GM19395 (cell line): ENCODE measurements around the gene TMEM132A.
"Not testable (repeated sequence)": the region's sequence is repeated elsewhere in the genome, so short reads cannot be mapped to it uniquely, and the experiment has no call there.

Source experiments
- ATAC-seq: cut with Tn5 transposase; IDR thresholded peaks from one replicate; pipeline ENCODE4 v1.9.1; 2021; ENCODE audit warnings: mild to moderate bottlenecking, moderate library complexity; ENCODE audit not compliant: unreplicated experiment

The TMEM132A gene

DNA sequence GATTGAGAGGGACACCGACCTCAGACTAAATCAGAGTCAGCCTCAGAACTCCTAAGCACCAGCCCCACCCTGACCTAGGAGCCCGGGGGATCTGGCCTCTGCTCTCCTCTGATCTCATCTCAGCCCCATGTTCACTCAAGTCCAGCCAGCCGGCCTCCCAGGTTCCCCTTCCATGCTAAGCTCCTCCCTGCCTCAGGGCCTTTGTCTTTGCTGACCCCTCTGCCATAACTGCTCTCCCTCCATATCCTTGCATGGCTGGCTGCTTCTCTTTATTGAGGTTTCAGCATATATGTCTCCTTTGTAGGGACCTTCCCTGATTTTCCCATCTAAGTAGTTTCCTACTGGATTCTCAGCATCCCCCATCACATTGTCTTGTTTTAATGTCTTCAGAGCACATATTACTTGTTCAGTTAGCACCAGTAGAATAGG lies 28.5 kb downstream of the TMEM132A start:
- no peak for ATAC-seq

DNA sequence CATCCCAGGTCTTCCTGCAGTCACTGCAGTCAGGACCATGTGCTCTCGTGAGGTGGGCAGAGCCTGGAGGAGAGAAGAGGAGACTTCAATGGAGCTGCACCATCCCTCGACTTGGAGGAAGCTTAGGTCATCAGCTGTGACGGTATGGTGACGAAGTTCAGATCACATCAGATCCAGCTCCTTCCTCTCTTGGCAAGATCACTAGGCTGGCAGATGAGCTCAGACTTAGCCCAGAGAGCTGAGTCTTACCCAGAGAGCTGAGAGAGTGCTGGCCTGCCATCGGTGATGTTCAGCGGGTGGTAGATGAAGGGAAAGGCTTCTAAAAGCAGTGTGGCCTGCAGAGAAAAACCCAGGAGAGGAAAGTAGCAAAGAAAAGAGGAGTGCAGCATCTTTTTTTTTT lies 29.5 kb downstream of the TMEM132A start:
- no peak for ATAC-seq

GRCh38 chr11:60954421-60954820 lies 30.2 kb downstream of the TMEM132A start:
- ATAC-seq = no peak

DNA sequence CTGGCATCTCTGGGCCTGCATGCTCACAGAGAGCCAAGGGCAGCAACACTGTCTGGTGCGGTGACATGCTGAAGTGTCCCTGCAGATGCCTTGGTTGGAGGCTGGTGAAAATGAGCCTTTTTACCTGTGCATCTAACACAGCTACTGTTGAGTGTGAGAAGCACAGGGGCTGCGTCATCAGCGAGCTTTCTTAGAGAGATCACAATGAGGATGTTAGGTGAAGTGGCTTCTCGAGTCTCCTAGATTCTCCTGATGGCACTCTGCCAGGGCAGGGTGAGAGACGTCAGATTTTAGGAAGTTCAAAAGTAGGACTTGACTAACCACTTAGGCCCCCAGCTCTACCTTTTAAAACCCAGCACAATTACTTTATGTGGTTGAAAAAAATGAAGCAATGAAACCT lies 31.3 kb downstream of the TMEM132A start:
- ATAC-seq = no peak

- no peak for ATAC-seq
Observed at GRCh38 chr11:60957188-60957587, 32.9 kb downstream of the TMEM132A start.

GRCh38 chr11:60959431-60959830 lies 35.2 kb downstream of the TMEM132A start:
- no peak for ATAC-seq

GRCh38 chr11:60960405-60960804 lies 36.1 kb downstream of the TMEM132A start:
- ATAC-seq = no peak

DNA sequence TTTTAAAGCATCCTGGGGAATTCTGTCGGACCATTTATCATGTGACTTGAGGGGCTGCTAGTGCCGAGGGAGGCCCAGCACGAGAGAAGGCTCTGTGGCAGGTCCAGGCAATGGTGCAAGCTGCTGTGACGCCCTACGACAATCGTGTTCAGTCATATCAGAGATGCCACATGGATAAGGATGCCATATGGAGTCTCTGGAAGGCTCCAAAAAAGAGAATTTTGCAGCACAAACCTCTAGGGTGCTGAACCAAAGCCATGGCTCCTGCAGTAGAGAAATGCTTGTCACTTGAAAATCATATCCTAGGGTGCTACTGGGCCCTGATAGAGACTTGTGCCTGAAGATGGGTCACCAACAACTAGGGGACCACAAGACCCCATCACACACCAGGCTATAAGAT lies 40.5 kb downstream of the TMEM132A start:
- ATAC-seq = no peak

DNA sequence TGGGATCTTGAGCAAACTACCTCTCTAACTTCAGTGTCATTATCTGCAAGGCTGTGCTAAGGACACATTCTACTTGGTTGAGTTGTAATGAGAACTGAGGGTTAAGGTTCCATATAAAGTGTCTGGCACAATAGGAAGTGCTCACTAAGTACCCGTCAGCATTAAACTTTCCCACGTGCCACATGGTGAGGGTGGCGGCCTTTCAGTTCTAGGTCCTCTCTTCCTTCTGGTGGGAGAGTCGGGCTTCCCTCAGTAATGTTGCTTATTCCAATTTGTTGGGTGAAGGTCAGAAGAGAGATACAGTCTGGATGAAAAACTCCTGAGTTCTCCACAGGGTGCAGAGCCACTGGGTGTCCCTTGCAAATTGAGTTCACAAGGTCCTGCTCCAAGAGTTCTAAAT lies 42.6 kb downstream of the TMEM132A start:
- ATAC-seq = no peak

- no peak for ATAC-seq
Observed at GRCh38 chr11:60968223-60968622, 44.0 kb downstream of the TMEM132A start.

- ATAC-seq = no peak
Observed at GRCh38 chr11:60970369-60970774, 46.1 kb downstream of the TMEM132A start.

DNA sequence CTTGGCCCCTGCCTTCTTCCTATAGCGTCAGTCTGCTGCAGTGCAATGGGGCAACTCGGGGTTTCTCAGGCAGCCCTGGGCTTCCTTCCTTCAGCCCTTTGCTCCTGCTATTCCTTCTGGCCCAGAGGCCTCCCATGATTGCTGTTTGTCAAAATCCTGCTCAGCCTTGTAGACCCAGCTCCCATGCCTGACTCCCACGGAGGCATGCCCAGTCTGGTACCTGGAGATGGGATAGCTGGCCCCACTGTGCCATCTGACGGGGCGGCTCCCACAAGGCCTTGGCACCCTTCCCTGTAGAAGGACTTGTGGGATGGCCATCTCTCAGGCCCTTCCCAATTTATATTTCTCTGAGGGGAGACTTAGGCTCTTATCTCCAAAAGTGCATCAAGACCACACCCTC lies 46.6 kb downstream of the TMEM132A start:
- ATAC-seq = no peak

DNA sequence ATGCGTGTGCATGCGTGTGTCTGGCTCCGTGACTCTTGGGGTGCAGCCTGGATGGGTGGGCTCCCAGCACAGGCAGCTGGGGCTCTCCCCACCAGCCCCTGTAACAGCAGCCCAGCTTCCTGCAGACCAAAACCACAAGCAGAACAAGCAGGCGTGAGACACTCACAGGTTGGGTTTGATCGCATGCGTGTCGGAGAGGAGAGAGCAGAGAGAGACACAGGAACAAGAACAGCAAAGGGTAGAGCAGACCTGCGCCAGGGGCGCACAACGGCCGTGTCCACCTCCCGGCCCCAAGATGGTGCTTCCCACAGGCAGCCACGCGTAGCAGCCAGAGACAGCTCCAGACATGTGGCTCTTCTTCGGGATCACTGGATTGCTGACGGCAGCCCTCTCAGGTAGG lies 47.3 kb downstream of the TMEM132A start, which contains the start of gene CD6:
Gene CD6 (plus strand): TSS at position 161 of the 400 bp plus-strand sequence. CDS start 186 bp downstream, at position 347.
- no peak for ATAC-seq

- no peak for ATAC-seq
Observed at GRCh38 chr11:60972182-60973030, 48.1 kb downstream of the TMEM132A start.

GRCh38 chr11:60973699-60974098 lies 49.4 kb downstream of the TMEM132A start:
- no peak for ATAC-seq

DNA sequence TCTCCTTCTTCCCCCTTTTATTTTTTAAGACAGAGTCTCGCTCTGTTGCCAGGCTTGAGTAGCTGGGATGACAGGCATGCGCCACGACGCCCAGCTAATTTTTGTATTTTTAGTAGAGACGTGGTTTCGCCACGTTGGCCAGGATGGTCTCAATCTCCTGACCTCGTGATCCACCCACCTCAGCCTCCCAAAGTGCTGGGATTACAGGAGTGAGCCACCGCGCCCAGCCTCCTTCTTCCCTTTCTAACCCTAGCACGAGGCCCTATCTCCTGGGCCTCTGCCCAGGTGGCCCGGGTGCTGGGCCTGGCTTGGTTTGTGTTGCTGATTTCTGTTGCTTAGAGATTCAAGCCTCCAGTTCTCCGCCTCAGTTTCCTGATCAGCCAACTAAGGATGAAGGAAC lies 50.1 kb downstream of the TMEM132A start:
- ATAC-seq = not testable (repeated sequence)

- no peak for ATAC-seq
Observed at GRCh38 chr11:60974726-60975125, 50.5 kb downstream of the TMEM132A start.

- no peak for ATAC-seq
Observed at GRCh38 chr11:60977224-60977623, 53.0 kb downstream of the TMEM132A start.

- ATAC-seq = no peak
Observed at GRCh38 chr11:60977836-60978235, 53.6 kb downstream of the TMEM132A start.

GRCh38 chr11:60978546-60979380 lies 54.5 kb downstream of the TMEM132A start:
- no peak for ATAC-seq

DNA sequence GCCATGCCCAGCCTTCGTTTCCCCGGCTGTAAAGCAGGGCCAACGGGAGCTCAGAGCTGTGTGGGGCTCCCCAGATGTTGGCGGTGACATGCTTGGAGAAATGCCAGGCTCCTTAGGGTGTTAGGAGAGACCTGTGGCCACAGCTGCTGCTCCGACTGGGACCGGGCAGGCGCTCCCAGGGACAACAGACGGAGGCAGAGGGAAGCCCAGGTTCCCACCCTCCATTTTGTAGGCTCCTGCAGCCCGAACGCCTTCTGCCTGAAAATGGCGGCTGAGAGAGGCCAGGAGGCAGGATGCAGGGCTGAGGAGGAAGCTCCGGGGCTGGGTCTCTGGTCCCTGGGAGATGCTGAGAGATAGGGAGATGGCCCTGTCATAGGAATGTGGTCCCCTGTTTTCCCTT lies 57.3 kb downstream of the TMEM132A start:
- no peak for ATAC-seq

DNA sequence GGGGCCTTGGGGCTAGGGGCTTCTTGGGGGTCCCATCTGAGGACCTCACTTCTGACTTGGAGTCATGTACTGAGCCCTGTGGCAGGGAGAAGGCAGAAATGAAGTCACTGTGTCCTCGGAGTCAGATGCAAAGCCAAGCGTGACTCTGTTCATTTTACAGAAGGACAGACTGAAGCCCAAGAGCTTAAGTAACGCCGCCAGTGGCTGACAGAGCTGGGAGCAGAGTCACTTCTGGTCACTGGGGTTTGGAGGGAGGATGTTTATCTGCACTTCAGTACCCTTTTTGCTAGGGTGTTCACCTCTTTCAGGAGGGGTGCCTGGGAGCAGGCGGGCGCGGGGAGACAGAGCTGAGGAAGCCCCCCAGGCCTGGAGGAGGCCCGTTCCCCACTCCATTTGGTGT lies 57.9 kb downstream of the TMEM132A start:
- no peak for ATAC-seq
